Naive thymus-derived CD4-positive, alpha-beta T cell (primary cell): ENCODE results near the gene INO80C. TPM values are rescaled to one million over a fixed set of nuclear protein-coding genes. Genes with fewer than 3 reads are reported as not detected.

Source experiments
- ATAC-seq: fragments of 150-1000 bp; cut with Tn5 transposase; 2 replicates; pipeline ENCODE4 v1.10.0; 2021; ENCODE audit warnings: mild to moderate bottlenecking, moderate library complexity
- CTCF ChIA-PET: fragments of 350-600 bp; sonication (Branson Sonifier 250); formaldehyde crosslinking; loops from one replicate; lab custom pipeline; 2021; ENCODE audit warnings: antibody characterized with exemption; lab: Charles Lee
- POLR2A ChIA-PET: fragments of 350-600 bp; sonication (Branson Sonifier 250); formaldehyde crosslinking; loops from one replicate; lab custom pipeline; 2021; ENCODE audit warnings: antibody characterized with exemption, inconsistent platforms; lab: Charles Lee
- DNase-seq, 9 donors: peaks; one replicate each; pipeline versions ENCODE4 v3.0.0 to v3.0.0-alpha.2; 2020 to 2022; ENCODE audit warnings: mixed read lengths in 1 of 9
- H3K27ac ChIP-seq: one replicate; pipeline ENCODE4 v1.7.0; 2013; ENCODE audit warnings: mild to moderate bottlenecking, low read depth, low read length, moderate library complexity
- H3K27me3 ChIP-seq, 2 donors: one replicate each; pipeline ENCODE4 v1.7.0; 2013; ENCODE audit warnings: low read length in 2 of 2, mild to moderate bottlenecking in 2 of 2, moderate library complexity in 2 of 2; ENCODE audit not compliant: control insufficient read depth in 2 of 2, insufficient read depth in 2 of 2
- H3K36me3 ChIP-seq, 3 experiments: 1 replicate in 2 of 3; 2 replicates in 1 of 3; pipeline ENCODE4 v1.7.0; 2013; ENCODE audit warnings: low read length in 3 of 3, mild to moderate bottlenecking in 3 of 3, moderate library complexity in 1 of 3; ENCODE audit not compliant: insufficient read depth in 3 of 3, control insufficient read depth in 2 of 3
- H3K4me1 ChIP-seq, 2 donors: one replicate each; pipeline ENCODE4 v1.7.0; 2013; ENCODE audit warnings: low read length in 2 of 2, mild to moderate bottlenecking in 2 of 2, moderate library complexity in 1 of 2; ENCODE audit not compliant: control insufficient read depth in 2 of 2, insufficient read depth in 2 of 2
- H3K4me3 ChIP-seq: 2 replicates; pipeline ENCODE4 v1.7.0; 2013; ENCODE audit warnings: mild to moderate bottlenecking, low read length
- H3K9me3 ChIP-seq, 3 experiments: 1 replicate in 2 of 3; 2 replicates in 1 of 3; pipeline ENCODE4 v1.7.0; 2013; ENCODE audit warnings: low read length in 3 of 3; ENCODE audit not compliant: control insufficient read depth in 2 of 3
- H3K27ac Mint-ChIP-seq, 9 donors: one replicate each; pipeline ENCODE4 v1.8.0; 2020 to 2022; ENCODE audit warnings: mixed read lengths in 9 of 9, mild to moderate bottlenecking in 8 of 9, moderate library complexity in 5 of 9, inconsistent platforms in 2 of 9
- H3K27me3 Mint-ChIP-seq, 5 donors: one replicate each; pipeline ENCODE4 v1.8.0; 2021 to 2022; ENCODE audit warnings: mixed read lengths in 5 of 5, mild to moderate bottlenecking in 1 of 5
- H3K36me3 Mint-ChIP-seq, 5 donors: one replicate each; pipeline ENCODE4 v1.8.0; 2020 to 2022; ENCODE audit warnings: mixed read lengths in 5 of 5, mild to moderate bottlenecking in 3 of 5, inconsistent platforms in 1 of 5
- H3K4me1 Mint-ChIP-seq, 7 donors: one replicate each; pipeline ENCODE4 v1.8.0; 2020 to 2022; ENCODE audit warnings: mixed read lengths in 7 of 7, mild to moderate bottlenecking in 3 of 7, inconsistent platforms in 1 of 7
- H3K4me3 Mint-ChIP-seq, 10 donors: one replicate each; pipeline ENCODE4 v1.8.0; 2020 to 2022; ENCODE audit warnings: mild to moderate bottlenecking in 10 of 10, mixed read lengths in 10 of 10, moderate library complexity in 6 of 10, inconsistent platforms in 2 of 10
- H3K9me3 Mint-ChIP-seq, 11 donors: one replicate each; pipeline ENCODE4 v1.8.0; 2020 to 2022; ENCODE audit warnings: mixed read lengths in 11 of 11, mild to moderate bottlenecking in 4 of 11, inconsistent platforms in 1 of 11, moderate library complexity in 1 of 11
- intact Hi-C, 2 donors: fragments of 100-400 bp; cut with micrococcal nuclease; formaldehyde crosslinking; loops; one replicate each; pipeline ENCODE4 v1.15.1; 2023
- polyA plus RNA-seq, 2 donors: library from polyadenylated mRNA; unstranded; fragments of 300-500 nt; fragmentation: Illumina TruSeq; gene quantifications; one replicate each; pipeline ENCODE4 v1.2.3, GENCODE V29; 2021
- total RNA-seq, 6 experiments: library from RNA in 5 of 6; stranded (reverse) in 5 of 6; gene quantifications; 1 replicate in 5 of 6; 2 replicates in 1 of 6; pipeline ENCODE4 v1.2.3 and lab custom pipeline; 2021 to 2026

INO80C gene
- total and polyA plus RNA-seq, 7 experiments from 2014 or later, result 20.2 to 26.8 (median 25.7) TPM

GRCh38 chr18:35466815-35467623 lies 30.7 kb downstream of the INO80C start:
- no peaks in the 10 kb centered on the region for H3K9me3 ChIP-seq
- peaks cover 0 to 6% (median 0%) of the 10 kb centered on the region in 7 donors for H3K4me1 Mint-ChIP-seq
- peaks cover 6 to 36% (median 18%) of the 10 kb centered on the region in 5 donors for H3K36me3 Mint-ChIP-seq
- ATAC-seq (no peak), DNase-seq (no peak)
- no peak overlapping the region for H3K27ac ChIP-seq
- no peaks in the 10 kb centered on the region for H3K27me3 Mint-ChIP-seq
- H3K36me3 ChIP-seq, result peaks cover 0 to 14% (median 0%) of the 10 kb centered on the region in 3 experiments
- no peaks in the 10 kb centered on the region for H3K27me3 ChIP-seq
- H3K4me3 ChIP-seq, result no peak overlapping the region
- ChIA-PET POLR2A (no interaction called here), CTCF (no interaction called here)
- no peaks in the 10 kb centered on the region for H3K9me3 Mint-ChIP-seq
- no peak overlapping the region for H3K27ac Mint-ChIP-seq
- H3K4me3 Mint-ChIP-seq, result no peak overlapping the region
- intact Hi-C loops, result no loop called here
- no peaks in the 10 kb centered on the region for H3K4me1 ChIP-seq

GRCh38 chr18:35466334-35466733 lies 31.4 kb downstream of the INO80C start:
- ChIA-PET POLR2A (no interaction called here), CTCF (no interaction called here)
- no peak overlapping the region for H3K4me3 Mint-ChIP-seq
- no peaks in the 10 kb centered on the region for H3K27me3 ChIP-seq
- H3K27ac ChIP-seq, result no peak overlapping the region
- no peaks in the 10 kb centered on the region for H3K9me3 Mint-ChIP-seq
- H3K36me3 Mint-ChIP-seq, result peaks cover 4 to 34% (median 17%) of the 10 kb centered on the region in 5 donors
- H3K4me1 Mint-ChIP-seq, result peaks cover 0 to 6% (median 0%) of the 10 kb centered on the region in 7 donors
- ATAC-seq (no peak), DNase-seq (no peak)
- H3K4me1 ChIP-seq, result no peaks in the 10 kb centered on the region
- H3K27me3 Mint-ChIP-seq, result no peaks in the 10 kb centered on the region
- H3K9me3 ChIP-seq, result no peaks in the 10 kb centered on the region
- intact Hi-C loops, result no loop called here
- peaks cover 0 to 14% (median 0%) of the 10 kb centered on the region in 3 experiments for H3K36me3 ChIP-seq
- H3K27ac Mint-ChIP-seq, result no peak overlapping the region
- H3K4me3 ChIP-seq, result no peak overlapping the region

GRCh38 chr18:35465329-35465728 lies 32.4 kb downstream of the INO80C start:
- Histone ChIP-seq H3K4me3 (no peak overlapping the region), H3K36me3 (peaks cover 0 to 14% (median 0%) of the 10 kb centered on the region in 3 experiments), H3K27me3 (no peaks in the 10 kb centered on the region), H3K9me3 (no peaks in the 10 kb centered on the region), H3K4me1 (no peaks in the 10 kb centered on the region), H3K27ac (no peak overlapping the region)
- H3K36me3 Mint-ChIP-seq, result peaks cover 2 to 25% (median 12%) of the 10 kb centered on the region in 5 donors
- ChIA-PET CTCF (interaction anchor here (0.8 kb wide), 1 partner anchor 662 kb away, joined by 3 read pairs; no protein-coding TSS in a partner anchor), POLR2A (interaction anchor here (0.5 kb wide), 1 partner anchor 51 kb away, joined by 3 read pairs; no protein-coding TSS in a partner anchor)
- ATAC-seq (no peak), DNase-seq (no peak)
- H3K4me3 Mint-ChIP-seq, result no peak overlapping the region
- peaks cover 0 to 6% (median 0%) of the 10 kb centered on the region in 7 donors for H3K4me1 Mint-ChIP-seq
- H3K27me3 Mint-ChIP-seq, result no peaks in the 10 kb centered on the region
- H3K27ac Mint-ChIP-seq, result no peak overlapping the region
- intact Hi-C loops, result no loop called here
- H3K9me3 Mint-ChIP-seq, result no peaks in the 10 kb centered on the region

GRCh38 chr18:35464831-35465279 lies 32.9 kb downstream of the INO80C start:
- intact Hi-C loops, result no loop called here
- no peak for ATAC-seq
- no peaks in the 10 kb centered on the region for H3K9me3 ChIP-seq
- peaks cover 0 to 14% (median 0%) of the 10 kb centered on the region in 3 experiments for H3K36me3 ChIP-seq
- no peak overlapping the region for H3K27ac Mint-ChIP-seq
- POLR2A ChIA-PET, result interaction anchor here (0.5 kb wide), 1 partner anchor 51 kb away, joined by 3 read pairs; no protein-coding TSS in a partner anchor
- no peak for DNase-seq
- no peaks in the 10 kb centered on the region for H3K27me3 Mint-ChIP-seq
- no peaks in the 10 kb centered on the region for H3K9me3 Mint-ChIP-seq
- no peak overlapping the region for H3K4me3 Mint-ChIP-seq
- H3K36me3 Mint-ChIP-seq, result peaks cover 2 to 21% (median 12%) of the 10 kb centered on the region in 5 donors
- H3K27ac ChIP-seq, result no peak overlapping the region
- H3K4me1 Mint-ChIP-seq, result peaks cover 0 to 6% (median 0%) of the 10 kb centered on the region in 7 donors
- H3K27me3 ChIP-seq, result no peaks in the 10 kb centered on the region
- H3K4me1 ChIP-seq, result no peaks in the 10 kb centered on the region
- CTCF ChIA-PET, result interaction anchor here (0.8 kb wide), 1 partner anchor 662 kb away, joined by 3 read pairs; no protein-coding TSS in a partner anchor
- H3K4me3 ChIP-seq, result no peak overlapping the region

GRCh38 chr18:35463827-35464226 lies 33.9 kb downstream of the INO80C start:
- DNase-seq (no peak), ATAC-seq (no peak)
- Histone ChIP-seq H3K36me3 (peaks cover 0 to 11% (median 0%) of the 10 kb centered on the region in 3 experiments), H3K9me3 (no peaks in the 10 kb centered on the region), H3K27me3 (no peaks in the 10 kb centered on the region), H3K4me1 (no peaks in the 10 kb centered on the region), H3K27ac (no peak overlapping the region), H3K4me3 (no peak overlapping the region)
- peaks cover 0 to 13% (median 4%) of the 10 kb centered on the region in 5 donors for H3K36me3 Mint-ChIP-seq
- intact Hi-C loops, result no loop called here
- ChIA-PET CTCF (no interaction called here), POLR2A (no interaction called here)
- no peaks in the 10 kb centered on the region for H3K27me3 Mint-ChIP-seq
- no peaks in the 10 kb centered on the region for H3K9me3 Mint-ChIP-seq
- no peak overlapping the region for H3K27ac Mint-ChIP-seq
- H3K4me1 Mint-ChIP-seq, result peaks cover 0 to 9% (median 0%) of the 10 kb centered on the region in 7 donors
- no peak overlapping the region for H3K4me3 Mint-ChIP-seq

- CTCF ChIA-PET, result no interaction called here
- POLR2A ChIA-PET, result no interaction called here
Observed at GRCh38 chr18:35463050-35463449, 34.7 kb downstream of the INO80C start.

More at GRCh38 chr18:35463050-35463449, 34.7 kb downstream of the INO80C start:
- intact Hi-C loops, result no loop called here
- Histone ChIP-seq H3K9me3 (no peaks in the 10 kb centered on the region), H3K4me3 (no peak overlapping the region), H3K27me3 (no peaks in the 10 kb centered on the region), H3K36me3 (peaks cover 0 to 9% (median 0%) of the 10 kb centered on the region in 3 experiments), H3K27ac (no peak overlapping the region), H3K4me1 (no peaks in the 10 kb centered on the region)
- H3K4me3 Mint-ChIP-seq, result no peak overlapping the region
- ATAC-seq (no peak), DNase-seq (no peak)
- H3K4me1 Mint-ChIP-seq, result peaks cover 0 to 12% (median 0%) of the 10 kb centered on the region in 7 donors
- H3K27me3 Mint-ChIP-seq, result no peaks in the 10 kb centered on the region
- H3K27ac Mint-ChIP-seq, result no peak overlapping the region
- H3K9me3 Mint-ChIP-seq, result no peaks in the 10 kb centered on the region
- H3K36me3 Mint-ChIP-seq, result peaks cover 0 to 7% (median 4%) of the 10 kb centered on the region in 5 donors
